ENCODE measurements around the gene GSTA5.

DNA sequence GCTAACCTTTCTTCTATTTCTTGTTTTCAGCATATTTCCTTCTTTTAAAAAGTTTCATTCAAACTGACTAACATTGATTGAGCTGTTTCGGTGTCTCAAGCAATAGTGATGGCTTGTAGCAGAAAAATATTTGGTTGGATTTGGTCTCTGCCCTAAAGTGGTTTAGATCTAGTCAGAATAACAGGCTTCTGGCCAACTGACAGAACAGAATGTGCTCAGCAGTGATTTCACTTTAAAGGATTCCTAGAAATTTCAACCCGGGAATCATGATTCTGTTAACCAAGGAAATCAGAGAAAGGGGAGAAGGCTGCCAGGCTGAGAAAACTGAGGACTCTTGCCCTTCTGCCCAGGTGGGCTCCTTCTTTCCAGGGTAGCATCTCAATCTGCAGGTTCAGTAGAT, 20.4 kb downstream of the GSTA5 start:
- TF ChIP-seq, protein P1, sequence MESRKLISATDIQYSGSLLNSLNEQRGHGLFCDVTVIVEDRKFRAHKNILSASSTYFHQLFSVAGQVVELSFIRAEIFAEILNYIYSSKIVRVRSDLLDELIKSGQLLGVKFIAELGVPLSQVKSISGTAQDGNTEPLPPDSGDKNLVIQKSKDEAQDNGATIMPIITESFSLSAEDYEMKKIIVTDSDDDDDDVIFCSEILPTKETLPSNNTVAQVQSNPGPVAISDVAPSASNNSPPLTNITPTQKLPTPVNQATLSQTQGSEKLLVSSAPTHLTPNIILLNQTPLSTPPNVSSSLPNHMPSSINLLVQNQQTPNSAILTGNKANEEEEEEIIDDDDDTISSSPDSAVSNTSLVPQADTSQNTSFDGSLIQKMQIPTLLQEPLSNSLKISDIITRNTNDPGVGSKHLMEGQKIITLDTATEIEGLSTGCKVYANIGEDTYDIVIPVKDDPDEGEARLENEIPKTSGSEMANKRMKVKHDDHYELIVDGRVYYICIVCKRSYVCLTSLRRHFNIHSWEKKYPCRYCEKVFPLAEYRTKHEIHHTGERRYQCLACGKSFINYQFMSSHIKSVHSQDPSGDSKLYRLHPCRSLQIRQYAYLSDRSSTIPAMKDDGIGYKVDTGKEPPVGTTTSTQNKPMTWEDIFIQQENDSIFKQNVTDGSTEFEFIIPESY (IDR thresholded peaks at IDR 0.05): no peak
- TF ChIP-seq, protein P2, sequence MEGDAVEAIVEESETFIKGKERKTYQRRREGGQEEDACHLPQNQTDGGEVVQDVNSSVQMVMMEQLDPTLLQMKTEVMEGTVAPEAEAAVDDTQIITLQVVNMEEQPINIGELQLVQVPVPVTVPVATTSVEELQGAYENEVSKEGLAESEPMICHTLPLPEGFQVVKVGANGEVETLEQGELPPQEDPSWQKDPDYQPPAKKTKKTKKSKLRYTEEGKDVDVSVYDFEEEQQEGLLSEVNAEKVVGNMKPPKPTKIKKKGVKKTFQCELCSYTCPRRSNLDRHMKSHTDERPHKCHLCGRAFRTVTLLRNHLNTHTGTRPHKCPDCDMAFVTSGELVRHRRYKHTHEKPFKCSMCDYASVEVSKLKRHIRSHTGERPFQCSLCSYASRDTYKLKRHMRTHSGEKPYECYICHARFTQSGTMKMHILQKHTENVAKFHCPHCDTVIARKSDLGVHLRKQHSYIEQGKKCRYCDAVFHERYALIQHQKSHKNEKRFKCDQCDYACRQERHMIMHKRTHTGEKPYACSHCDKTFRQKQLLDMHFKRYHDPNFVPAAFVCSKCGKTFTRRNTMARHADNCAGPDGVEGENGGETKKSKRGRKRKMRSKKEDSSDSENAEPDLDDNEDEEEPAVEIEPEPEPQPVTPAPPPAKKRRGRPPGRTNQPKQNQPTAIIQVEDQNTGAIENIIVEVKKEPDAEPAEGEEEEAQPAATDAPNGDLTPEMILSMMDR (IDR thresholded peaks at IDR 0.05 in 2 of 3, conservative IDR thresholded peaks at IDR 0.05 in 1 of 3; ENCODE audit: control insufficient read depth in 2 of 3, extremely low read depth in 1 of 3, insufficient read depth in 1 of 3, low read depth in 3 of 3, low read length in 3 of 3): no peak
- TF ChIP-seq MYB (IDR thresholded peaks at IDR 0.05; ENCODE audit: borderline replicate concordance, low read depth, low read length) (no peak), FOXK2 (IDR thresholded peaks at IDR 0.05) (no peak), TARDBP (IDR thresholded peaks at IDR 0.05; ENCODE audit: borderline replicate concordance) (no peak), CHD2 (IDR thresholded peaks at IDR 0.05; ENCODE audit: borderline replicate concordance, low read depth, low read length) (no peak), SP1 (IDR thresholded peaks at IDR 0.05; ENCODE audit: low read depth, low read length) (no peak), POLR2AphosphoS5 (IDR thresholded peaks at IDR 0.05; ENCODE audit: low read length) (no peak), RELA (IDR thresholded peaks at IDR 0.05; ENCODE audit: borderline replicate concordance, partially characterized antibody) (no peak), NBN (IDR thresholded peaks at IDR 0.05) (no peak), STAT3 (IDR thresholded peaks at IDR 0.05; ENCODE audit: low read depth, low read length) (no peak), POLR2A (IDR thresholded peaks at IDR 0.05; ENCODE audit: low read depth, low read length) (no peak)
